ENCODE results near the gene EXOC4. TPM values are rescaled to one million over a fixed set of nuclear protein-coding genes. Genes with fewer than 3 reads are reported as not detected.

The EXOC4 gene
- total and polyA plus RNA-seq, 2 of the 8 experiments (the other 6 are each of a cell fraction or from before 2014, with no cell fraction given): 27.0 to 67.3 TPM

DNA sequence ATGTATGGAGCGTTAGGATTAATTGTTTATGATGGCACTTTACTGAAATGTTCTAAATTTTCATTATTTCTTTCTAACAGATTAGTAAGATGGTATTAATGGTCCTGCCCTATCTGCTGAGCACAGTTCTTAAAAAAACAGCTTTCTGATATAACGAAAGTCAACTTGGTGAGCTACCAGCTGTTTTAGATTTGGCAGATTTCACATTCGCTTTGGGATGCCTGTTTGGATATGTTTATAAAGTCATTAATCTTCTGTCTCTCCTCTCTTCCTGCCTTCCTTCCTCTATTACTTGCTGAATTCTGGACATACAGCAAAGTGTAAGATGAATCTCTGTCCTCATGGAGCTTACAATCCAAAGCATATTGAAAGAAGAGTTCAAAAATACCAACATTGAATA lies 477.5 kb downstream of the EXOC4 start:
- Histone ChIP-seq H2BK20ac (ENCODE audit: low read length) (no peak overlapping the region), H3K18ac (ENCODE audit: extremely low read depth, low read length) (no peak overlapping the region), H3K14ac (ENCODE audit: insufficient read length) (no peak overlapping the region), H2BK12ac (ENCODE audit: low read depth, low read length) (no peak overlapping the region), H2BK5ac (ENCODE audit: low read depth, low read length) (no peak overlapping the region), H3K4me2 (ENCODE audit: insufficient read depth in 1 of 2, low read depth in 2 of 2, low read length in 2 of 2) (no peak overlapping the region), H3K23me2 (ENCODE audit: low read depth, low read length) (no peaks in the 10 kb centered on the region), H3K9ac (replicated peaks in 1 of 4; ENCODE audit: extremely low read depth in 1 of 4, low read depth in 3 of 4, low read length in 3 of 4) (no peak overlapping the region), H3K79me2 (ENCODE audit: control insufficient read depth in 1 of 2, insufficient read depth in 2 of 2, low read length in 2 of 2) (no peaks in the 10 kb centered on the region), H3K4me1 (replicated peaks in 1 of 4; ENCODE audit: control insufficient read depth in 3 of 4, insufficient read depth in 4 of 4, low read length in 3 of 4) (no peaks in the 10 kb centered on the region), H2BK15ac (ENCODE audit: low read length) (no peak overlapping the region), H2BK120ac (replicated peaks; ENCODE audit: low read depth, low read length) (no peak overlapping the region), H3K4ac (replicated peaks; ENCODE audit: insufficient read length, low read depth, low read length) (no peak overlapping the region), H2AFZ (ENCODE audit: low read length) (no peak overlapping the region), H3K36me3 (ENCODE audit: control insufficient read depth in 2 of 4, insufficient read depth in 4 of 4, low read length in 3 of 4) (no peaks in the 10 kb centered on the region), H3K9me3 (ENCODE audit: insufficient read depth in 2 of 2, low read depth in 1 of 2, low read length in 1 of 2) (no peaks in the 10 kb centered on the region), H3K4me3 (ENCODE audit: extremely low read depth in 1 of 4, insufficient read depth in 2 of 4, low read depth in 3 of 4, low read length in 4 of 4) (no peak overlapping the region), H3K27ac (ENCODE audit: low read depth, low read length) (no peak overlapping the region), H4K91ac (replicated peaks; ENCODE audit: insufficient read length, low read length) (no peak overlapping the region), H4K5ac (ENCODE audit: insufficient read length, low read depth, low read length) (no peak overlapping the region), H3K79me1 (ENCODE audit: low read depth, low read length) (no peaks in the 10 kb centered on the region), H2AK5ac (ENCODE audit: low read depth, low read length) (no peak overlapping the region), H3K27me3 (replicated peaks in 1 of 4; ENCODE audit: control insufficient read depth in 3 of 4, extremely low read depth in 1 of 4, insufficient read depth in 3 of 4, low read length in 3 of 4) (no peaks in the 10 kb centered on the region), H4K8ac (ENCODE audit: extremely low read depth, insufficient read depth, low read length) (no peak overlapping the region), H3K56ac (replicated peaks; ENCODE audit: insufficient read length, low read depth, low read length) (no peak overlapping the region), H3K23ac (ENCODE audit: insufficient read length) (no peak overlapping the region), H4K20me1 (replicated peaks in 1 of 2; ENCODE audit: control insufficient read depth in 1 of 2, insufficient read depth in 2 of 2, low read length in 2 of 2) (no peaks in the 10 kb centered on the region)
- ChIA-PET CTCF (ENCODE audit: partially characterized antibody) (interaction anchor here (0.5 kb wide), 1 partner anchor 465 kb away, joined by 3 read pairs; no protein-coding TSS in a partner anchor), POLR2A (ENCODE audit: partially characterized antibody) (no interaction called here)
- TF ChIP-seq ASH2L (IDR thresholded peaks at IDR 0.05; ENCODE audit: low read length): no peak
- TF ChIP-seq POLR2A (IDR thresholded peaks at IDR 0.05; ENCODE audit: control extremely low read depth in 1 of 2, low read depth in 2 of 2, low read length in 2 of 2): no peak
- TF ChIP-seq NRF1 (IDR thresholded peaks at IDR 0.05; ENCODE audit: low read depth, low read length): no peak
- TF ChIP-seq KDM4A (IDR thresholded peaks at IDR 0.05; ENCODE audit: low read depth, low read length, severe bottlenecking): no peak
- TF ChIP-seq SP1 (IDR thresholded peaks at IDR 0.05; ENCODE audit: low read depth, low read length): no peak
- TF ChIP-seq EZH2 (IDR thresholded peaks at IDR 0.05; ENCODE audit: low read depth, low read length, severe bottlenecking): no peak
- no peak for TF ChIP-seq CBX8 (IDR thresholded peaks at IDR 0.05; ENCODE audit: borderline replicate concordance, low read depth, low read length)
- TF ChIP-seq EP300 (IDR thresholded peaks at IDR 0.05; ENCODE audit: borderline replicate concordance in 1 of 2, low read depth in 2 of 2, low read length in 2 of 2): no peak
- TF ChIP-seq SIN3A (conservative IDR thresholded peaks at IDR 0.05 in 1 of 2, IDR thresholded peaks at IDR 0.05 in 1 of 2; ENCODE audit: low read depth in 1 of 2, low read length in 2 of 2): no peak
- no peak for DNase-seq (ENCODE audit: low read depth in 1 of 2, low spot score in 2 of 2)
- WGBS, 2 experiments (ENCODE audit: extremely low coverage in 1 of 2, insufficient coverage in 1 of 2, insufficient read length in 1 of 2, insufficient replicate concordance in 2 of 2, low coverage in 1 of 2, low lambda C conversion rate in 2 of 2, missing lambda C conversion rate in 1 of 2): 97% methylated on average over 3 of the region's 3 CpGs; no CpG with 5 or more reads in 1 of the 2 experiments
- FAIRE-seq: no peak
